GM20000 (cell line): ENCODE measurements around the gene PROK1.

ENCODE experiments used
- DNase-seq: peaks from one replicate; pipeline ENCODE4 v3.0.0; 2012; ENCODE audit warnings: low spot score
- CTCF ChIP-seq: IDR thresholded peaks from 2 replicates; pipeline ENCODE4 v1.5.1; 2012; ENCODE audit warnings: mild to moderate bottlenecking, control low read depth; ENCODE audit errors: extremely low read depth, missing control alignments

The PROK1 gene

GRCh38 chr1:110506541-110506940 is 55.6 kb downstream of the PROK1 start:
- TF ChIP-seq CTCF = no peak

More at GRCh38 chr1:110506541-110506940, 55.6 kb downstream of the PROK1 start:
- no peak for DNase-seq
